Measurements from ENCODE around the gene PLEKHA6.

Gene PLEKHA6

GRCh38 chr1:204228896-204229295, 130.8 kb downstream of the PLEKHA6 start:
- TF ChIP-seq GATA1 (IDR thresholded peaks at IDR 0.05; ENCODE audit: low read depth, low read length) (no peak), POLR2A (IDR thresholded peaks at IDR 0.05; ENCODE audit: low read length) (no peak)
- DNase-seq, result no peak

DNA sequence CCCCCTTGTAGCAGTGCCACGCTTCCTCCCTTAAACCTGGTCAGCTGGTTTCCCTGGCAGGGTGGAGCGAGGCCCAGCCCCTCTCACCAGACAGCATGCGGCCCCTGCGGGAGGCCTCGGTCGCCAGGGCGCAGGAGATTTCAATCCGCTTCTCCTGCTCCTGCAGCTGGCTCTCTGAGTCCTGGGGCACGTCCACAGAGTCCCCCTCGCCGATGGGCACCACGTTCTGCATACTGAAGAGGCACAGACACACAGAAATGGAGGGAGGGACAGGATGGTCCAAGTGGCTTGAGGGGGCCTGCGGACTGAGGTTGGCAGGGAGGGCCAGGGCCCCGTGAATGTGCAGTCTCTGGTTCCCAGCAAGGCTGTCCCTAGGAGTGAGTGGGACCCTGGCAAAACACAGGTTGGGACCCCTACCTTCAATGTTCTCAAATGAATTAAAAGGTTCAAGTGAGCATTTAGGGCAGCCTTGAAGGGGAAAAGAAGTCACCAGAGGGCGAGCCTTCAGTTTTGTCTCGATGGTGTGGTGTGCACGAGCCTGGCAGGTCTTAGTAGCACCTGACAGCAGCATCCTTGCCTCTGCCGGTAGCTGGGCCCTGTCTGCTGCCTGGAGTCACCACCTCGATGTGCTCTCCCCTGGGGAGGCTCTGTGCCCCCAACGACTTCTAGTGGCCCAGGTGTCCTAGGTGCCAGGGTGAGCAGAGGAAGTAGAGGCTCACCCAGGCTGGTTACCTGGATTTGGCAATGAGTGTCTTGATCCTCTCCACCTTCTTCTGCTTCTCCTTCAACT, 131.5 kb downstream of the PLEKHA6 start:
- TF ChIP-seq GATA1 (IDR thresholded peaks at IDR 0.05; ENCODE audit: low read depth, low read length) (no peak), POLR2A (IDR thresholded peaks at IDR 0.05; ENCODE audit: low read length) (no peak)
- DNase-seq, result no peak

- TF ChIP-seq POLR2A (IDR thresholded peaks at IDR 0.05; ENCODE audit: low read length) (no peak), GATA1 (IDR thresholded peaks at IDR 0.05; ENCODE audit: low read depth, low read length) (no peak)
- peak; percentile 26 to 79 for DNase-seq
These were observed 132.4 kb downstream of the PLEKHA6 start for GRCh38 chr1:204227351-204227750.

GRCh38 chr1:204225841-204226735, 133.6 kb downstream of the PLEKHA6 start:
- no peak for TF ChIP-seq GATA1 (IDR thresholded peaks at IDR 0.05; ENCODE audit: low read depth, low read length)
- TF ChIP-seq POLR2A (IDR thresholded peaks at IDR 0.05; ENCODE audit: low read length), result no peak
- DNase-seq, result no peak

DNA sequence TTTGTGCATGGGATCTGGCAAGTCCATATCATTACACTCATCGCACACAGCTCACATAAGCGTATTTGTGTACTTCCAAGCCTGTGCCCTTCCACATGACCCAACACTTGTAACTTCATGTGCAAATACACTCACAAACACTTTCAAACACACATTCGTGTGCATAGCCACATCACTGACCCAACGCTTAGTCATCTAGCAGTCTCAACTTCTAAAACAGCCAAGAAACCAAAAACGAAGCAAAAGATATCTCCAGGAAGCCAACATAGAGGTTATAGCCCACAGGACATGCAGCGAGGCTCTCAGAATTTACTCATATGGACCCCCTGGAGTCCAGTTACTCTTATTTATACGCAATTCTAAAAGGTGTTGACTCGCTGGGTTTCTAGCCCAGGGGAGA, 135.1 kb downstream of the PLEKHA6 start:
- TF ChIP-seq GATA1 (IDR thresholded peaks at IDR 0.05; ENCODE audit: low read depth, low read length), result no peak
- no peak for TF ChIP-seq POLR2A (IDR thresholded peaks at IDR 0.05; ENCODE audit: low read length)
- DNase-seq, result no peak

- TF ChIP-seq POLR2A (IDR thresholded peaks at IDR 0.05; ENCODE audit: low read length), result no peak
- no peak for TF ChIP-seq GATA1 (IDR thresholded peaks at IDR 0.05; ENCODE audit: low read depth, low read length)
- no peak for DNase-seq
These were observed 136.4 kb downstream of the PLEKHA6 start for GRCh38 chr1:204223129-204223860.

- no peak for TF ChIP-seq POLR2A (IDR thresholded peaks at IDR 0.05; ENCODE audit: low read length)
- no peak for TF ChIP-seq GATA1 (IDR thresholded peaks at IDR 0.05; ENCODE audit: low read depth, low read length)
- no peak for DNase-seq
These were observed 137.0 kb downstream of the PLEKHA6 start for GRCh38 chr1:204222764-204223055.

DNA sequence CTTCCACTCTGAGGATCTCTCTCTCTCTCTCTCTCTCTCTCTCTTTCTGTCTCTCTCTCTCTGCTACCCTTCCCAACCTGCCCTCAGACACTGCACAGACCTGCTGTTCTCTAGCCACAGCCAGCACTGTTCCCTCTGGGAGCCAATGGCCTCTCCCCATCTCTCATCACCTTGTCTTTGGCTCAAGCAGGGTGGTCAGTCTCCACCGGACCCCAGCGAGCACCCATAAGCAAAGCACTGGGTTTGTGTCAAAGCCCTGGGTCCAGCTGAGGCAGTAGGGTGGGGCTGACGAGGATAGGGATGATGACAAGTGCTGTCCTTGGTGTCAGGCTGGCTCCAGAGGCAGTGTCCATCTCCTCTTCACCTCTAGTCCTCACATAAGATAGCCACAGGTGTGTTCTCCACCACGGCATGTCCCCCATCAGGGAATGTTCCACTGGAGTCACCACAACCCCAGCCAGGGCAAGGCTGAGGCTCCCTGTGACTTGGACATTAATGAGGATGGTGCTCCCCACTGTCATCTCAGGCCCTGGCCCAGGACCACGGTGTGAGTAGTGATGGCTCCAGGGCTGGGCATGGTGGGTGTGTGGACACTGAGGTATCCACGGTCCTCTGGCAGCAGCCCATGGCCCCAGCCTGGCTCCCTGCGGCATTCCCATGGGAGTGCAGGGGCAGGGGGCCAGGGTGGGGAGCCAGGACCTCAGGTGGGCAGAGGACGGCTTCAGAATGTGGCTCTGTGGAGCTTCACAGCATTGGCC, 137.5 kb downstream of the PLEKHA6 start:
- TF ChIP-seq POLR2A (IDR thresholded peaks at IDR 0.05; ENCODE audit: low read length) (no peak), GATA1 (IDR thresholded peaks at IDR 0.05; ENCODE audit: low read depth, low read length) (no peak)
- no peak for DNase-seq

DNA sequence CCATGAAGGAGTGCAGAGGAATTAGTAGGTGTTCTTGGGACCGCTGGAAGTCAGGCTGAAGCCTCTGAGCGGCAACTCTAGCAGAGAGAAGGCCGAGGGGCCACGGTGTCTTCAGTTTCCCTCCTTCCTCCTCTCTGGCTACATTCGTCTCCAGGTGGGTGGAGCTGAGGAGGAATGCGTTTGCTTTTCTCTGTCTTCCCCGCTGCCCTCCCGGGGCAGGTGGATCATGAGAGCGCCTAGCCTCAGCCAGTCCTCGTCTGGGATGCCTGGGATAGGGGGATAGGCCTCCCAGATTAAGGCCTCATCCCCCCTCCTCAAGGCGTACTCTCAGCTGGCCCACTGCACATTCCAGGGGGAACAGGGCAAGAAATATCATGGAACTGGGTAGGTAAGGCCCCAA, 138.5 kb downstream of the PLEKHA6 start:
- no peak for TF ChIP-seq GATA1 (IDR thresholded peaks at IDR 0.05; ENCODE audit: low read depth, low read length)
- TF ChIP-seq POLR2A (IDR thresholded peaks at IDR 0.05; ENCODE audit: low read length), result no peak
- DNase-seq, result no peak

DNA sequence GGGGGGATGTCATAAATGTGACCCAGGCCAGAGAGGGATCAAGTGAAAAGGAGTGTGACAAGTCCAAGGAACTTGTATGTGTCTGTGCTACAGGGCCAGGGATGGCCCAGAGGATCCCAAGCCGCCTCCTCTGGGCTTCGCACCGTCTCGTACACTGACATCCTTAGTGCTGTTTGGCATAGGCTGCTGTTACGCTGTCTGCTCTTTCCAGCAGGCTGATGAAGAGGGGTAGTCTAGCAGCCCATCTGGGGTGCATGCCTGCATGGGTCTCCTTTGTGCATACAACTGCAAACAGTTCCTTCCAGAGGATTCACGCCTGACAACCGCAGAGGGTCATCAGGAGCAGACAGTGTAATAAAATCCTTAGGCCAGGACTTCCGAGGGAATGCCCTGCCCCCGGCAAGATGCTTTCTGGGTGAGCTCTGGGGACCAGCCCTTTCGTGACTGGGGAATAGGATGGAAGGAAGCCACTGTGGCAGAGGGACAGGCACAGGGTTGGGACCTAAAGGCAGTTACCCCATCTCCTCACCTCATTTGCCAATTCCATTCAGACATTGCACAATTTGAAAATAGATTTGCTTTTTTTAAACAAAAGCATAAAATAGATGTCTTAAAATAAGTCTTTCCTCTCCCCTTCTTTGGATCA, 139.6 kb downstream of the PLEKHA6 start:
- TF ChIP-seq GATA1 (IDR thresholded peaks at IDR 0.05; ENCODE audit: low read depth, low read length) (no peak), POLR2A (IDR thresholded peaks at IDR 0.05; ENCODE audit: low read length) (no peak)
- no peak for DNase-seq

DNA sequence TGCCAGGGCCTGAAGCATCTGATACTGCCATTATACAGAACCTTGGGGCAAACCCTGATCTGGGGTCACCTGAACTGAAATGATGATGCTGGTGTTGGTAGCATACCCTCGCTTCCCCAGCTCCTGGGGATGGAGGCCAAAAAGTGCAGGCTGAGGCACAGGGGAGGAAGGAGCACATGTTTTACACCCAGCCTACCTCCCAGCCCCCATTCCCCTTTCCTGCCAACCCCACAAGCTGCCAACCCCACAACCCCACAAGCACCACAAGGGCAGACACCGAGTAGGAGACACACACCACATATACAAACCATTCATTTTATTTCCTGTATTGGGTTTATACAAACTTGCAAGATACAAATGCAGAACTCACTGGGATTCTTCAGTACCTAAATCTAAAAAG, 141.2 kb downstream of the PLEKHA6 start:
- TF ChIP-seq POLR2A (IDR thresholded peaks at IDR 0.05; ENCODE audit: low read length) (no peak), GATA1 (IDR thresholded peaks at IDR 0.05; ENCODE audit: low read depth, low read length) (no peak)
- DNase-seq, result no peak

DNA sequence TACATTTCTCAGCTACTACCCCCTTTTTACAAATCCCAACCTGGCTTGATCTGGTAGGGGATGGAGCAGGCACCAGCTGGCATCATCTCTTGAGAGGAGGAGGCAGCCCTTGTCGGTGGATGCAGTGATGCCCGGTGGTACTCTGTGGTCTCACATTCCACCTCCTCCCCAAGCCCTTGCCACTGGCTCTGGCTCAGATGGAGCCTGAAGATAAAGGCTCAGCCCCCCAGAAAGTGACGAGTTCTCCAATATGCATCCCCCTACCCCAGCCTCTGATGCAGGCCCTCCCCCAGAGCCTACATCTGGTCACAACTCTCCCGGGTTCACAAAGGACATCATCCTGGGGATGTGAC, 142.1 kb downstream of the PLEKHA6 start:
- TF ChIP-seq POLR2A (IDR thresholded peaks at IDR 0.05; ENCODE audit: low read length) (no peak), GATA1 (IDR thresholded peaks at IDR 0.05; ENCODE audit: low read depth, low read length) (no peak)
- DNase-seq, result no peak

All from erythroblast (primary cell).